Tibial nerve (tissue), 3 donors: ENCODE results near the gene PGAP6.

Experiments used
- POLR2A ChIP-seq, 2 donors: fragments of 450-650 bp; IDR thresholded peaks; one replicate each; pipeline ENCODE4 v1.6.1; 2017; ENCODE audit warnings: antibody characterized with exemption in 2 of 2, mild to moderate bottlenecking in 2 of 2, moderate library complexity in 2 of 2
- TF ChIP-seq, protein P1 (sequence below), 5 experiments: fragments of 200-600 bp in 3 of 5; fragments of 450-650 bp in 2 of 5; sonication (generic) in 3 of 5; IDR thresholded peaks; one replicate each; pipeline ENCODE4 v1.5.1; 2016 to 2019; ENCODE audit warnings: antibody characterized with exemption in 5 of 5, mild to moderate bottlenecking in 3 of 5, moderate library complexity in 2 of 5

DNA sequence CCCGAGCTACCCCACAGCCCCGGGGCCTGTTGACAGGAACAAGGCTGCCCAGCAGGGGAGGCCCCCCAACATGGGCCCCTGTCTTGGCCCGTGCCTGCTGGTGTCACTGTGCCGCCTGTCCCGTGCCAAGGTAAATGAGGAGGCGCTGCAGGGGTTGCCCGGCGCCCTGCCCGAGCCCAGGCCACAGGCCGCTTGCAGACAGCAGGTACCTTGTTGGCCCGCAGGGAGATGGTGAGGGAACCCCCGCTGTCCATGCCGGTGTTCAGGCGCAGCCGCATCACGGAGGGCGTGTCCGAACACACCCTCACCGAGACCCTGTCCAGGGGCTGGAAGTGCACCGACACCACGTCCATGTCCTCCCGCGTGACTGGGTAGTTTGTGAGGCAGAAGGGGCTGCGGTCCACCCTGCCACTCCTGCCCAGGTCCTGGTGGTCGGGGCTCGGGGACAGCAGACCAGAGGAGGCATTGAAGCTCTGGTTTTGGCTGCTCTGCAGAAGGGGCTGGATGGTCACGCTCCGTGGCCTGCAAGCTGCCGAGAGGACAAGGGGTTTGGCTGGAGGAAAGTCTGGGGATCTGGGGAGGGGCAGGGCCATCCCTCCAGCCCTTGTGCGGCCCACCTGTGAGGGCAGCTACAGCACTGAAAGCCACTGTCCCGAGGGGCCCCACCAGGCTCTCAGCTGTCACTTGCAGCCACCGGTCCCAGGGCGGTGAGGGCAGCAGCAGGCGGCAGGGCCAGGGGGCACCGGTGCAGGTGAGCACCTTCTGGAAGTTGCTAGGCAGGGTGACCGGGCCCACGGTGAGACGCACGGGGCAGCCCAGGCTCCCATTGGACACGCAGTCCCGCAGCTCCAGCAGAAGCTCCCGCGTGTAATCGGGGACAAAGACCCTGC, 5.6 kb downstream of the PGAP6 start:
- TF ChIP-seq, protein P1, sequence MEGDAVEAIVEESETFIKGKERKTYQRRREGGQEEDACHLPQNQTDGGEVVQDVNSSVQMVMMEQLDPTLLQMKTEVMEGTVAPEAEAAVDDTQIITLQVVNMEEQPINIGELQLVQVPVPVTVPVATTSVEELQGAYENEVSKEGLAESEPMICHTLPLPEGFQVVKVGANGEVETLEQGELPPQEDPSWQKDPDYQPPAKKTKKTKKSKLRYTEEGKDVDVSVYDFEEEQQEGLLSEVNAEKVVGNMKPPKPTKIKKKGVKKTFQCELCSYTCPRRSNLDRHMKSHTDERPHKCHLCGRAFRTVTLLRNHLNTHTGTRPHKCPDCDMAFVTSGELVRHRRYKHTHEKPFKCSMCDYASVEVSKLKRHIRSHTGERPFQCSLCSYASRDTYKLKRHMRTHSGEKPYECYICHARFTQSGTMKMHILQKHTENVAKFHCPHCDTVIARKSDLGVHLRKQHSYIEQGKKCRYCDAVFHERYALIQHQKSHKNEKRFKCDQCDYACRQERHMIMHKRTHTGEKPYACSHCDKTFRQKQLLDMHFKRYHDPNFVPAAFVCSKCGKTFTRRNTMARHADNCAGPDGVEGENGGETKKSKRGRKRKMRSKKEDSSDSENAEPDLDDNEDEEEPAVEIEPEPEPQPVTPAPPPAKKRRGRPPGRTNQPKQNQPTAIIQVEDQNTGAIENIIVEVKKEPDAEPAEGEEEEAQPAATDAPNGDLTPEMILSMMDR (IDR thresholded peaks at IDR 0.05) = no peak
- no peak for TF ChIP-seq POLR2A (IDR thresholded peaks at IDR 0.05)
